Spleen (tissue), 7 donors: Measurements from ENCODE around the gene ATP2C2.

Experiments used
- CTCF ChIP-seq, 11 experiments: fragments of 200-600 bp in 7 of 11; fragments of 450-650 bp in 4 of 11; sonication (generic) in 4 of 11; IDR thresholded peaks in 8 of 11; conservative IDR thresholded peaks in 3 of 11; 1 replicate in 7 of 11; 2 replicates in 4 of 11; pipeline versions ENCODE4 v1.4.0 to v1.8.0; 2016 to 2021; ENCODE audit warnings: antibody characterized with exemption in 11 of 11, inconsistent platforms in 4 of 11, mild to moderate bottlenecking in 1 of 11
- POLR2AphosphoS5 ChIP-seq, 3 donors: sonication (generic); formaldehyde crosslinking; IDR thresholded peaks; one replicate each; pipeline ENCODE4 v1.5.1; 2017; ENCODE audit warnings: antibody characterized with exemption in 3 of 3
- donor health status: DM: no; HTN: no; CAD: no; lungs with moderate emphysema.
- donor health status: DM: no; HTN: no; CAD: no.
- donor health status: DM: no; HTN: no; CAD: no.

GRCh38 chr16:84501077-84501735, 132.9 kb downstream of the ATP2C2 start:
- TF ChIP-seq CTCF (IDR thresholded peaks at IDR 0.05 in 8 of 11, conservative IDR thresholded peaks at IDR 0.05 in 3 of 11): no peak
- no peak for TF ChIP-seq POLR2AphosphoS5 (IDR thresholded peaks at IDR 0.05)
